HG03280 (cell line): ENCODE results near the gene GPR78.

Experiments
- ATAC-seq: cut with Tn5 transposase; IDR thresholded peaks from one replicate; pipeline ENCODE4 v1.9.1; 2021; ENCODE audit warnings: mild to moderate bottlenecking, moderate library complexity; ENCODE audit not compliant: unreplicated experiment

GPR78 gene

GRCh38 chr4:8546766-8547107 lies 33.5 kb upstream of the GPR78 start:
- no peak for ATAC-seq

- ATAC-seq = no peak
These were observed 32.9 kb upstream of the GPR78 start for GRCh38 chr4:8547108-8547911.

GRCh38 chr4:8547912-8548730 lies 32.1 kb upstream of the GPR78 start:
- ATAC-seq = no peak

- ATAC-seq = no peak
These were observed 31.4 kb upstream of the GPR78 start for GRCh38 chr4:8548731-8549351.

- no peak for ATAC-seq
These were observed 30.8 kb upstream of the GPR78 start for GRCh38 chr4:8549352-8549931.

- no peak for ATAC-seq
These were observed 29.5 kb upstream of the GPR78 start for GRCh38 chr4:8550691-8551090.

- ATAC-seq = no peak
These were observed 28.2 kb upstream of the GPR78 start for GRCh38 chr4:8552024-8552423.

- no peak for ATAC-seq
These were observed 27.5 kb upstream of the GPR78 start for GRCh38 chr4:8552581-8553205.

- no peak for ATAC-seq
These were observed 27.0 kb upstream of the GPR78 start for GRCh38 chr4:8553216-8553615.

- no peak for ATAC-seq
These were observed 26.2 kb upstream of the GPR78 start for GRCh38 chr4:8553991-8554405.

GRCh38 chr4:8554555-8555100 lies 25.6 kb upstream of the GPR78 start:
- ATAC-seq = no peak

GRCh38 chr4:8555716-8556115 lies 24.5 kb upstream of the GPR78 start:
- no peak for ATAC-seq

- ATAC-seq = no peak
These were observed 23.6 kb upstream of the GPR78 start for GRCh38 chr4:8556341-8557150.

- ATAC-seq = no peak
These were observed 22.8 kb upstream of the GPR78 start for GRCh38 chr4:8557151-8558076.

GRCh38 chr4:8558080-8558960 lies 21.9 kb upstream of the GPR78 start:
- no peak for ATAC-seq

- no peak for ATAC-seq
These were observed 21.2 kb upstream of the GPR78 start for GRCh38 chr4:8559011-8559410.

- no peak for ATAC-seq
These were observed 20.5 kb upstream of the GPR78 start for GRCh38 chr4:8559524-8560264.
